Neural progenitor cell (in vitro differentiated cells): Measurements from ENCODE around the gene CFAP70. TPM values are rescaled to one million over a fixed set of nuclear protein-coding genes. Genes with fewer than 3 reads are reported as not detected.

Experiments
- DNase-seq: peaks from one replicate; pipeline ENCODE4 v3.0.0-alpha.2; 2016; ENCODE audit warnings: low spot score
- H2AFZ ChIP-seq: fragments of 200-600 bp; sonication (generic); replicated peaks from 2 replicates; pipeline ENCODE4 v1.6.1; 2016; ENCODE audit warnings: antibody characterized with exemption
- H3F3A ChIP-seq: fragments of 200-600 bp; sonication (generic); 2 replicates; pipeline ENCODE4 v1.6.1; 2016; ENCODE audit warnings: antibody characterized with exemption, low read depth
- H3K27ac ChIP-seq: fragments of 200-600 bp; sonication (generic); 2 replicates; pipeline ENCODE4 v1.5.1; 2016; ENCODE audit warnings: mild to moderate bottlenecking
- H3K27me3 ChIP-seq: fragments of 200-600 bp; sonication (generic); 2 replicates; pipeline ENCODE4 v1.6.1; 2016; ENCODE audit warnings: mild to moderate bottlenecking, moderate library complexity
- H3K36me3 ChIP-seq: fragments of 200-600 bp; sonication (generic); 2 replicates; pipeline ENCODE4 v1.5.1; 2016
- H3K4me1 ChIP-seq: fragments of 200-600 bp; sonication (generic); 2 replicates; pipeline ENCODE4 v1.6.1; 2016; ENCODE audit warnings: mixed run types
- H3K4me2 ChIP-seq: fragments of 200-600 bp; sonication (generic); 2 replicates; pipeline ENCODE4 v1.6.1; 2016
- H3K4me3 ChIP-seq: fragments of 200-600 bp; sonication (generic); 2 replicates; pipeline ENCODE4 v1.5.1; 2016
- H3K79me2 ChIP-seq: fragments of 200-600 bp; sonication (generic); 2 replicates; pipeline ENCODE4 v1.6.1; 2016; ENCODE audit warnings: low read depth
- H3K9ac ChIP-seq: fragments of 200-600 bp; sonication (generic); 2 replicates; pipeline ENCODE4 v1.6.1; 2016
- H3K9me3 ChIP-seq: fragments of 200-600 bp; sonication (generic); 2 replicates; pipeline ENCODE4 v1.5.1; 2016; ENCODE audit warnings: low read depth
- H4K20me1 ChIP-seq: fragments of 200-600 bp; sonication (generic); 2 replicates; pipeline ENCODE4 v1.6.1; 2016; ENCODE audit warnings: low read depth
- H3K27ac Mint-ChIP-seq: 3 replicates; pipeline ENCODE4 v1.8.0; 2021; ENCODE audit warnings: mixed read lengths
- H3K27me3 Mint-ChIP-seq: 2 replicates; pipeline ENCODE4 v1.8.0; 2022; ENCODE audit warnings: low read depth, mild to moderate bottlenecking, inconsistent platforms, moderate library complexity, mixed read lengths; ENCODE audit not compliant: insufficient read depth
- H3K36me3 Mint-ChIP-seq: 3 replicates; pipeline ENCODE4 v1.8.0; 2021; ENCODE audit warnings: mixed read lengths
- H3K4me1 Mint-ChIP-seq: 3 replicates; pipeline ENCODE4 v1.8.0; 2021; ENCODE audit warnings: mixed read lengths
- H3K4me3 Mint-ChIP-seq: 3 replicates; pipeline ENCODE4 v1.8.0; 2021; ENCODE audit warnings: mild to moderate bottlenecking, moderate library complexity, mixed read lengths
- H3K9me3 Mint-ChIP-seq: 3 replicates; pipeline ENCODE4 v1.8.0; 2020; ENCODE audit warnings: mixed read lengths
- EZH2 ChIP-seq: fragments of 200-600 bp; sonication (generic); IDR thresholded peaks from 2 replicates; pipeline ENCODE4 v1.6.1; 2017; ENCODE audit warnings: antibody characterized with exemption, mild to moderate bottlenecking, moderate library complexity
- EZH2phosphoT487 ChIP-seq: fragments of 200-600 bp; sonication (generic); IDR thresholded peaks from 2 replicates; pipeline ENCODE4 v1.6.1; 2017; ENCODE audit warnings: antibody characterized with exemption
- total RNA-seq: library from RNA; depleted of rRNA; stranded (reverse); fragments of >200 nt; gene quantifications from 2 replicates; pipeline ENCODE4 v1.2.3, GENCODE V29; 2015; ENCODE audit warnings: low replicate concordance
- TF ChIP-seq, protein P1 (sequence below): fragments of 200-600 bp; sonication (generic); IDR thresholded peaks from 2 replicates; pipeline ENCODE4 v1.5.1; 2017; ENCODE audit warnings: antibody characterized with exemption, mild to moderate bottlenecking

The CFAP70 gene
- total RNA-seq, 1 donor from 2014 or later = 1.7 TPM

DNA sequence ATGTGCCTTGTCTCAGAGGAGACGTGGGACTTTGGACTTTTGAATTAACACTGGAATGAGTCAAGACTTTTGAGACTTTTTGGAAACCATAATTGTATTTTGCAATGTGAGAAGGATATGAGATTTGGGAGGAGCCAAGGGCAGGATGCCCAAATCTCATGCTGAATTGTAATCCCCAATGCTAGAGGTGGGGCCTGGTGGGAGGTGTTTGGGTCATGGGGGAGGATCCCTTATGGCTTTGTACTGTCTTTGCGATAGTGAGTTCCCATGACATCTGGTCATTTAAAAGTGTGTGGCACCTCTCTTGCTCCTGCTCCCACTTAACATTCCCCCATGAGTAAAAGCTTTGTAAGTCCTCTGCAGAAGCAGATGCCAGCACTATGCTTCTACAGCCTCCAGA, 150.8 kb downstream of the CFAP70 start:
- H3K27me3 ChIP-seq = no peaks in the 10 kb centered on the region
- peaks cover 4% of the 10 kb centered on the region for H4K20me1 ChIP-seq
- Mint-ChIP-seq H3K27me3 (peaks cover 5% of the 10 kb centered on the region), H3K4me3 (no peak overlapping the region), H3K4me1 (no peaks in the 10 kb centered on the region), H3K36me3 (peaks cover 21% of the 10 kb centered on the region), H3K27ac (no peak overlapping the region), H3K9me3 (peaks cover 5% of the 10 kb centered on the region)
- DNase-seq = no peak
- no peak overlapping the region for H3K4me3 ChIP-seq
- H3K36me3 ChIP-seq = no peaks in the 10 kb centered on the region
- no peak overlapping the region for H3K4me2 ChIP-seq
- H3F3A ChIP-seq = no peaks in the 10 kb centered on the region
- TF ChIP-seq EZH2 (no peak), EZH2phosphoT487 (no peak)
- TF ChIP-seq, protein P1, sequence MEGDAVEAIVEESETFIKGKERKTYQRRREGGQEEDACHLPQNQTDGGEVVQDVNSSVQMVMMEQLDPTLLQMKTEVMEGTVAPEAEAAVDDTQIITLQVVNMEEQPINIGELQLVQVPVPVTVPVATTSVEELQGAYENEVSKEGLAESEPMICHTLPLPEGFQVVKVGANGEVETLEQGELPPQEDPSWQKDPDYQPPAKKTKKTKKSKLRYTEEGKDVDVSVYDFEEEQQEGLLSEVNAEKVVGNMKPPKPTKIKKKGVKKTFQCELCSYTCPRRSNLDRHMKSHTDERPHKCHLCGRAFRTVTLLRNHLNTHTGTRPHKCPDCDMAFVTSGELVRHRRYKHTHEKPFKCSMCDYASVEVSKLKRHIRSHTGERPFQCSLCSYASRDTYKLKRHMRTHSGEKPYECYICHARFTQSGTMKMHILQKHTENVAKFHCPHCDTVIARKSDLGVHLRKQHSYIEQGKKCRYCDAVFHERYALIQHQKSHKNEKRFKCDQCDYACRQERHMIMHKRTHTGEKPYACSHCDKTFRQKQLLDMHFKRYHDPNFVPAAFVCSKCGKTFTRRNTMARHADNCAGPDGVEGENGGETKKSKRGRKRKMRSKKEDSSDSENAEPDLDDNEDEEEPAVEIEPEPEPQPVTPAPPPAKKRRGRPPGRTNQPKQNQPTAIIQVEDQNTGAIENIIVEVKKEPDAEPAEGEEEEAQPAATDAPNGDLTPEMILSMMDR = no peak
- no peaks in the 10 kb centered on the region for H3K9me3 ChIP-seq
- no peak overlapping the region for H3K9ac ChIP-seq
- no peaks in the 10 kb centered on the region for H3K79me2 ChIP-seq
- no peak overlapping the region for H2AFZ ChIP-seq
- H3K4me1 ChIP-seq = no peaks in the 10 kb centered on the region
- H3K27ac ChIP-seq = no peak overlapping the region

DNA sequence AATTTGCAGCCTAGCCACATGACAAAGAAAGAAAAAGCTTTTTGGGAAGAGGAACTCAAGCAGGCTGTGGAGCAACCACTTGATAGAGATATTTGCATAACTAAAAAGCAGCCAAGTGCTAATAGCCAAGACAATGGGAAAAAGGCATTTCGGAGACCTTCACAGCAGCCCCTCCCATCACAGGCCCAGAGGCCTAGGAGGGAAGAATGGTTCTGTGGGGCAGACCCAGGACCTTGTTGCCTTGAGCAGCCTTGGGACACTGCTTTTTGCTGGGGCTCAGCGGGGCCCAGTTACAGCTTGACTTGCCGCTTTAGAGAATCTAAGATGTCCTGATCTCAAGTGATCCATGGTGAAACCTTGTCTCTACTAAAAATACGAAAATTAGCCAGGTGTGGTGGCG, 152.3 kb downstream of the CFAP70 start:
- Histone ChIP-seq H3K9ac (no peak overlapping the region), H3K4me1 (no peaks in the 10 kb centered on the region), H3K27me3 (no peaks in the 10 kb centered on the region), H3K9me3 (no peaks in the 10 kb centered on the region), H2AFZ (no peak overlapping the region), H3F3A (no peaks in the 10 kb centered on the region), H3K36me3 (no peaks in the 10 kb centered on the region), H3K27ac (no peak overlapping the region), H4K20me1 (peaks cover 4% of the 10 kb centered on the region), H3K79me2 (no peaks in the 10 kb centered on the region), H3K4me3 (no peak overlapping the region), H3K4me2 (no peak overlapping the region)
- TF ChIP-seq, protein P1 = no peak
- TF ChIP-seq EZH2phosphoT487 = no peak
- TF ChIP-seq EZH2 = no peak
- no peak overlapping the region for H3K27ac Mint-ChIP-seq
- DNase-seq = no peak
- peaks cover 3% of the 10 kb centered on the region for H3K27me3 Mint-ChIP-seq
- H3K36me3 Mint-ChIP-seq = peaks cover 22% of the 10 kb centered on the region
- no peaks in the 10 kb centered on the region for H3K4me1 Mint-ChIP-seq
- peaks cover 5% of the 10 kb centered on the region for H3K9me3 Mint-ChIP-seq
- H3K4me3 Mint-ChIP-seq = no peak overlapping the region

DNA sequence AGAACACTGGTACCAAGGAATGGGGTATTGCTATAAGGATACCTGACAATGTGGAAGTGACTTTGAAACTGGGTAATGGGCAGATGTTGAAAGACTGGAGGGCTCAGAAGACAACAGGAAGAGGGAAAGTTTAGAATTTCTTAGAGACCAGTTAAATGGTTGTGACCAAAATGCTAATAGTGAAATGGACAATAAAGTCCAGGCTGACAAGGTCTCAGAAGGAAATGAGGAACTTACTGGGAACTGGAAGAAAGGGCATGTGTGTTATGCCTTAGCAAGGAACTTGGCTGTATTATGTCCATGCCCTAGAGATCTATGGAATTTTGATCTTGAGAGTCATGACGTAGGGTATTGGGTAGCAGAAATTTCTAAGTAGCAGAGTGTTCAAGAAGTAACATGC, 152.8 kb downstream of the CFAP70 start:
- H3F3A ChIP-seq = no peaks in the 10 kb centered on the region
- no peak overlapping the region for H3K27ac ChIP-seq
- H3K36me3 ChIP-seq = no peaks in the 10 kb centered on the region
- Mint-ChIP-seq H3K27ac (no peak overlapping the region), H3K36me3 (peaks cover 23% of the 10 kb centered on the region), H3K27me3 (peaks cover 3% of the 10 kb centered on the region), H3K4me3 (no peak overlapping the region), H3K4me1 (no peaks in the 10 kb centered on the region), H3K9me3 (peaks cover 5% of the 10 kb centered on the region)
- H3K4me1 ChIP-seq = no peaks in the 10 kb centered on the region
- H3K4me2 ChIP-seq = no peak overlapping the region
- H3K27me3 ChIP-seq = no peaks in the 10 kb centered on the region
- no peak overlapping the region for H2AFZ ChIP-seq
- no peak overlapping the region for H3K9ac ChIP-seq
- no peak for DNase-seq
- H4K20me1 ChIP-seq = peaks cover 4% of the 10 kb centered on the region
- no peaks in the 10 kb centered on the region for H3K79me2 ChIP-seq
- TF ChIP-seq EZH2phosphoT487 (no peak), EZH2 (no peak)
- TF ChIP-seq, protein P1 = no peak
- no peaks in the 10 kb centered on the region for H3K9me3 ChIP-seq
- no peak overlapping the region for H3K4me3 ChIP-seq
